NCI-H2029 (cell line): ENCODE data around the gene FAM234A.
"Not testable (repeated sequence)": the region's sequence is repeated elsewhere in the genome, so short reads cannot be mapped to it uniquely, and the experiment has no call there.

Source experiments
- DNase-seq: peaks from one replicate; lab custom pipeline; 2025; lab: John Stamatoyannopoulos, UW

The FAM234A gene

GRCh38 chr16:234468-235305 lies at the start of gene FAM234A:
Gene FAM234A (plus strand): TSS chr16:234821. CDS start chr16:254414, 19,593 bp downstream.
- DNase-seq, result peak; percentile 93

GRCh38 chr16:185213-185612 lies 49.4 kb upstream of the FAM234A start:
- no peak for DNase-seq

- no peak for DNase-seq
Measured at GRCh38 chr16:185691-186090, 48.9 kb upstream of the FAM234A start.

- no peak for DNase-seq
Measured at GRCh38 chr16:187330-187729, 47.3 kb upstream of the FAM234A start.

- DNase-seq, result no peak
Measured at GRCh38 chr16:188674-189073, 45.9 kb upstream of the FAM234A start.

- DNase-seq, result no peak
Measured at GRCh38 chr16:189604-190186, 44.9 kb upstream of the FAM234A start.

GRCh38 chr16:191831-192230 lies 42.8 kb upstream of the FAM234A start:
- no peak for DNase-seq

- no peak for DNase-seq
Measured at GRCh38 chr16:192686-193085, 41.9 kb upstream of the FAM234A start.

- DNase-seq, result no peak
Measured at GRCh38 chr16:193441-193840, 41.2 kb upstream of the FAM234A start.

- no peak for DNase-seq
Measured at GRCh38 chr16:194516-194915, 40.1 kb upstream of the FAM234A start.

- no peak for DNase-seq
Measured at GRCh38 chr16:200388-200787, 34.2 kb upstream of the FAM234A start.

GRCh38 chr16:203246-203645 lies 31.4 kb upstream of the FAM234A start:
- DNase-seq, result no peak

- not testable (repeated sequence) for DNase-seq
Measured at GRCh38 chr16:204046-204445, 30.6 kb upstream of the FAM234A start.

- not testable (repeated sequence) for DNase-seq
Measured at GRCh38 chr16:209359-209758, 25.3 kb upstream of the FAM234A start.

- not testable (repeated sequence) for DNase-seq
Measured at GRCh38 chr16:211631-212180, 22.9 kb upstream of the FAM234A start.

- DNase-seq, result no peak
Measured at GRCh38 chr16:212999-213398, 21.6 kb upstream of the FAM234A start.

- DNase-seq, result no peak
Measured at GRCh38 chr16:220021-220420, 14.6 kb upstream of the FAM234A start.

- no peak for DNase-seq
Measured at GRCh38 chr16:228151-228851, 6.3 kb upstream of the FAM234A start.

- peak; percentile 80 for DNase-seq
Measured at GRCh38 chr16:228852-229730, 5.5 kb upstream of the FAM234A start, which contains the start of gene LUC7L. Gene LUC7L (minus strand): TSS chr16:229449. CDS start chr16:229339, 110 bp downstream.

- DNase-seq, result no peak
Measured at GRCh38 chr16:229731-230281, 4.8 kb upstream of the FAM234A start.

GRCh38 chr16:230351-230750 lies 4.3 kb upstream of the FAM234A start:
- not testable (repeated sequence) for DNase-seq
